GM19455 (cell line): ENCODE data around the gene GARIN3.
"Not testable (repeated sequence)": the region's sequence is repeated elsewhere in the genome, so short reads cannot be mapped to it uniquely, and the experiment has no call there.

Experiments used
- ATAC-seq: cut with Tn5 transposase; IDR thresholded peaks from one replicate; pipeline ENCODE4 v1.9.1; 2021; ENCODE audit not compliant: unreplicated experiment

The GARIN3 gene

DNA sequence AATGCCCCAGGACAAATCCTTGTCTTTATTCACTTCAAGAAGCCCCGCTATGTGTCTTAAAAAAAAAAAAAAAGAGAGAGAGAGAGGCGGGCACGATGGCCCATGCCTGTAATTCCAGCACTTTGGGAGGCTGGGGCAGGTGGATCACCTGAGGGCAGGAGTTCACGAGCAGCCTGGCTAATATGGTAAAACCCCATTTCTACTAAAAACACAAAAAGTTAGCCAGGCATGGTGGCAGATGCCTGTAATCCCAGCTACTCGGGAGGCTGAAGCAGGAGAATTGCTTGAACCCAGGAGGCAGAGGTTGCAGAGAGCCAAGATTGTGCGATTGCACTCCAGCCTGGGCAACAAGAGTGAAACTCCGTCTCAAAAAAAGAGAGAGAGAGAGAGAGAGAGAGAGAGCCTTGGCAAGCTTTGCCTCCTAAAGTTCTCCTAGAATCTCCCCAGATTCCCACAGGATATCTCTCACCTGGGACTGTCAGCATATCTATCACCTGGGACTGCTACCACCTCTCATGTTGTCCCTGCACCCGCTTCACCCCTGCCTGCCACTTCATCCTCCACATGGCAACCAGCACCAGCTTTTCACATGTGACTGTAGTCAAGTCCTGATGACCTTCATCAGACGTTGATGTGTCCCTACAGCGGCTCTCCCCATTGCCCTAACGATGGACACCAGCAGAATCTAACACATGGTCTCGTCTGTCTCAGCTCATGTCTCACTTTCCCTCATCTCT is 20.4 kb upstream of the GARIN3 start:
- no peak for ATAC-seq

DNA sequence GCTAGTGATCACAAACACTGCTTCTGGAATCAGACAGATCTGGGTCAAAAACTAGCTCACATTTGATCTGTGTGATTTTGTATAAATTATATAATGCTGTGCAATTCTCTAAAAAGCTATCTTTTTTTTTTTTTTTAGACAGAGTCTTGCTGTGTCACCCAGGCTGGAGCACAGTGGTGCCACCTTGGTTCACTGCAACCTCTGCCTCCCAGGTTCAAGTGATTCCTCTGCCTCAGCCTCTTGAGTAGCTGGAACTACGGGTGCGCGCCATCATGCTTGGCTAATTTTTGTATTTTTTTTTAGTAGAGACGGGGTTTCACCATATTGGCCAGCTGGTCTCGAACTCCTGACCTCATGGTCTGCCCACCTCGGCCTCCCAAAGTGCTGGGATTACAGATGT is 19.1 kb upstream of the GARIN3 start:
- not testable (repeated sequence) for ATAC-seq

- ATAC-seq: no peak
These were observed 18.1 kb upstream of the GARIN3 start for GRCh38 chr5:157184117-157184670.

GRCh38 chr5:157182143-157182757 is 16.2 kb upstream of the GARIN3 start:
- no peak for ATAC-seq

- ATAC-seq: no peak
These were observed 14.6 kb upstream of the GARIN3 start, which contains the start of gene ITK for GRCh38 chr5:157180374-157181264. Gene ITK (plus strand): TSS chr5:157180840. CDS start chr5:157180978, 138 bp downstream.

DNA sequence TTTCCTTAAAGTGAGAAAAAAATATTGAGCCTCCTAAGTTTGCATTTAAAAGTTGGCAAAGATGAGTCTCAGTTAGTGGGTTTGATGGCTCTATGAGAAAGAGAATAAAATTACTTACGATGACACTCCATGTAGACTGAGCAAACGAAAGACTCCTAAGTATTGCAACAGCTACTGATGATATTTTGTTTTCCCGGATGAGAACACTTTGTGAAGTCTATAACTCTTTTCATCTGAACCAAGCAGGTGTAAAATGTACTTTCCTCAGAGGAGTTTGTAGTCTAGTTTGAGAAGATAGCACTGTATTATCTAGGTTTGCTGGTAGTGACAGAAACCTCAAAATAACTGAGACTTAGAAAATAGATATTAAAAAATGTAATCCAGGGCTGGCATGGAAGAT is 12.9 kb upstream of the GARIN3 start:
- no peak for ATAC-seq

DNA sequence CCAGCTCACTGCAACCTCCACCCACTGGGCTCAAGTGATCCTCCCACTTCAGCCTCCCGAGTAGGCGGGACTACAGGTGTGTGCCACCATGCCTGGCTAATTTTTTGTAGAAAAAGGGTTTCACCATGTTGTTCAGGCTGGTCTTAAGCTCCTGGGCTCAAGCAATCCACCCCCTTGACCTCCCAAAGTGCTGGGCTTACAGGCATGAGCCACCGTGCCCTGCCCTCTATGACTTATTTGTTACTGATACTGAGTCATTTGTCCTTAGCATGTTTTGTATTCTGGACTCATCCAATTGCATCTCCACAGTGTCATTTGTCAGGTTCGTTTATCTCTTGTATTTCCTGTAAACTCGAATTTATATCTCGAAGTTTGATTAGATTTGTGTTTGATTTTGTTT is 11.9 kb upstream of the GARIN3 start:
- no peak for ATAC-seq

DNA sequence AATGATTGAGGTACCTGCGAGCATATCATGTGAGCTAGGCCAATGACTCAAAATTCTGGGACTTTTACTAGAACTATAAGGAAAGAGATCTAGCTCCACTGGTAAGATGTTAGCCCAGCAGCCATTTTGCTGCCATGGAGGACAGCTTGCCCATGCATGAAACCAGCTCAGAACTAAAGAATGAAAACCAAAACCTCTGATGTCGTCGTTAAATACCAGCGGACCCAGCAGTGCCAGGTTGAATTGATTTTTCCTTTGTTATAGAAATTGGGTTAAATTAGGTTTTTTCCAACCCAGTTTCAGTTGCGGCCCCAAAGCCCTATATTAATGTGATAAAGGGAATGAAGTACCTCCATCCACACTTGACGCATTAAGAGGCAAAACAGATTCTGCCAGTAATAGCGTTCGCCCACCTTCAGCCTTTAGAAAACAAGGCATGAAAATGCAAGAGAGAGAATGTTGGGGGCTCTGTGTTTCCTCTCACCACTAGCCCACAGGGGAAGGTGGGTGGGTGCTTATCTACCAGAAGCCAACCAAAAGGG is 9.1 kb upstream of the GARIN3 start:
- ATAC-seq: no peak

DNA sequence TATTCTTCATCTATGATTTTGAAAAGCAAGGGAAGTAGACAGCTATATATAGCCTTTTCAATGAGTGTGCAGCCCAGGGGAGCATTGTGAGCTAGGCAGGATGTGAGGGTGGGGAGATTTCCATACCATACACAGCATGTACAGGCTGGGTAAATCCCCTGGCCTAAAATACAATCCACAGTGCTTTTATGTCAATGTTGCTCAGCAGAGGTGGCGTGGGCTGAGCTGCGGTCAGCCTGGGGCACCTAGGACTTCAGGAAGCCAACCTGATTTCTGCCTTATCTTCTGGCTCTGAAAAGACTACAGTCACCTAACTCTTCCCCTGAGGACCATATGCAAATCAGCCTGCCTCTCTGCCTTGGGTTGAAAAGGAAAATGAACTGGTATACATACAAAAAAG is 6.3 kb upstream of the GARIN3 start:
- peak; percentile 95 for ATAC-seq

GRCh38 chr5:157168286-157168685 is 2.2 kb upstream of the GARIN3 start:
- ATAC-seq: no peak

DNA sequence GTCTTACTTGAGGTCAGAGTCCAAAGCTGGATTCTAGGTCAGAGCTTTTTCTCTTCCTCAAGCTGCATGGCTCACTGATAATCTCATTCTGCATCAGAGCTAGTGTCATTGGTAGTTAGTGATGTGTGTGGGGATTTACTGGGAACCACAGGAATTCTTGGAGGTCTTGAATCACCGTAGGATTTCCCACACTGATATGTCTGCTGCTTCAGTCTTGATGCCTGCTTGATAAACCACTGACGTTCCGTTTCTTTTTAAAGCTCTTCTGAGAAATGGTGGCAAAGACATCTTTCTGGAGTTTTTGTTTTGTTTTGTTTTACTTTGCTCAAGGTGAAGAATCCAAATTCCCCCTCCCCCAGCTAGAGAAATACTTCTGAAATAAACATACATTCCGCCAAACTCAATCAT is 1.2 kb upstream of the GARIN3 start:
- no peak for ATAC-seq

DNA sequence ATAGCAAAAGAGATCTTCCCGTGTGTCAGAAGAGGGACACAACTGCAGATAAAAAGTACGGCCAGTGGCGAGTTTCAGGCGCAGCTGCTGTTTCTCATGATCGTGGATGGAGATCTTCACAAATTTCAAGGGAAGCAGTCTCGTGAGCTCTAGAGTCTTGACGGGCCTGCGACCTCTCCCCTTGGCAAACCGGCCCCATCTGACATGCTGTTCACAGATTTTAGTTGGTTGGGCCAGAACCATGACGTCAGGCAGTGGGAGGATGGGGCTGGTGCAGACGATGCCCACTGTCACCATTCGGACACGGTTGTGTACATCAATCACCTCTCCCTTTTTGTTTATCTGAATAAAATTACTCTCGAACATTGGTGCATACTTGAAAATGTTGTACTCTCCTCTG is 396 bp downstream of the GARIN3 start:
- ATAC-seq: no peak

DNA sequence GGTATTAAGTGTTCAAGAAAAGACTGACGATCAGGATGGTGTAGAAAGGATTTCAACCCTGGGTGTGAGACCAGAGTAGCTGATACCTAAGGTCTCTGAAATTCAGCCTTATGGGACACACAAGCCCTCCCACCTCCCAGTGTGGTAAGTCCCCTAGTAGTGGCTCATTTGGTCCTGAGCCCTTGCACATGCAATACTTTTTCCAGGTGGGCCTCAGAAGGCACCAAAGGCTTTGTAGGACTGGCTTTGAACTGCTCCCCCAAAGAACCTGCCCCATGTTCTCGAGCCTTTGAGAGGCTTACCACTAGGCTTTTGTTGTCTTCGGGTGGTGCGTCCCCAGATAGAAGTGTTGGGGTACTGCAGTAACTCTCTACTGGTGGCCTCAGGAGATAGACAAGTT is 803 bp downstream of the GARIN3 start:
- no peak for ATAC-seq

- no peak for ATAC-seq
These were observed 1.5 kb downstream of the GARIN3 start for GRCh38 chr5:157164521-157164920.

DNA sequence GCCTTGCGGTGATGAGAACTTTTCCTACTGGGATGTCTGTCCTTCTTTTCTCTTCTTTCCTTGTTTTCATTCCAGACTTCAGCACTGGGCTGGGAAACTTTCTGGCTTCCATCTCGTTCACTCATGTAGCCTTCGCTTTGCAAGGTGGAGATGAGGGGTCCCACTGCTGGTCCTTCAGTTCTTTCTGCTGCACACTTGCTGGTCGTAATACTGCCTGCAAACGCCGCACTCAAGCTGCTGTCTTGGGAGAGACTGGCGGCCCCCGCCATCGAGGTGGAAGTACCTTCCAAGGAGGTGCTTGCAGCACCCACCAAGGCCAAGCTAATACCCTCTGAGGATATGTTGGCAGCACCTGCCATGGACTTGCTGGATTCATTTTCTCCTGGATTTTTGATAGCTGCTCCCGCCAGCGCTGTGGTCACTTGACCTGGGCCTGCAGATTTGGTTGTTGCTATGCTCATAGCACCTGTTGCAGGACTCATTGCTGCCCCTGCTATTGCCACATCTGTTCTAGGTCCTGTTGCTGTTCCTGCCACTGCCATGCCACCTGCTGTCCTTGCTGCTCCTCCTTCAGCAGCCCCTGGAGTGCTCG is 3.0 kb downstream of the GARIN3 start:
- no peak for ATAC-seq

DNA sequence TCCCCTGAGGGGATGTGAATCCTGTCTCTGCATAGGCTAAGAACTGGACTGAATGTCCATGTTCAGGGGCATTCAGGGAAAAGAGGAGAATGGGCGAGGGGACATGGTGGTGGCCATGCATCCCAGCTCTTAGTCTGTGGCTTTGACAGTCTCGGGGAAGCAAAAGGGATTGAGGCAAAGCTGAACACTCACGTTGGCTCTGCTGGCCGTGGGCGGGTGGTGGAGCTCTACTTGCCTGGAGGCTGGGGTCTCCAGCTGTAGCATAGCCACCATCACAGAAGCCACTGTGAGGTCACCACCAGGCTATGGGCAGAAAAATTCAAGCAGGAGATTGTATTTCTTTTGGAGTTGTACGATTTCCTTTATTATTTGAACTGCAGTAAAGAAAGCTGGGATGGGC is 4.1 kb downstream of the GARIN3 start:
- no peak for ATAC-seq

- no peak for ATAC-seq
These were observed 6.1 kb downstream of the GARIN3 start for GRCh38 chr5:157160001-157160400.

DNA sequence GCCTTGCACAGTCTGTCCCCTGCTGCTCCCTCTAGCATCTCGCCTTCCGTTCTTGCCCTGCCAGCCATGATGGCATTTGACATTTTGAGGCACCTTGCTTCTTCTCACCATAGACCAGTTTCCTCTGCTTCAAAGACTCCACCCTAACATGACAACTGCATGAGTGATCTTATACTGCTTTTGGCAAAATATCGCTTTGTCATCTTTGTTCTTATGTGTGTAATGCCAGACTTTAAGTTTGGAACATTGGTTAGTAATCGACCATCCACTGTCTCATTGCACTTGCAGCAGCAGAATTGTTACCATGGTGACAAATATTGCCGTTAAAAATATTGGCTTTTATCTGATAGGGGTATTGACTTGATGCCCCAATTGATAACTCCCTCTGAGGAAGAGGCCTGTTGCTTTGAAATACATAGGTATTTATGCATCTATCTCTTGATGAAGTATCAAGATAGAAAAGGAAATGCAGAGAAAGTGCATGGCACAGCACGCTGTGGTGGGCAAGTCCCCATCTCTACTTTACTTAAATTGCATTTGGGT is 6.8 kb downstream of the GARIN3 start:
- no peak for ATAC-seq

DNA sequence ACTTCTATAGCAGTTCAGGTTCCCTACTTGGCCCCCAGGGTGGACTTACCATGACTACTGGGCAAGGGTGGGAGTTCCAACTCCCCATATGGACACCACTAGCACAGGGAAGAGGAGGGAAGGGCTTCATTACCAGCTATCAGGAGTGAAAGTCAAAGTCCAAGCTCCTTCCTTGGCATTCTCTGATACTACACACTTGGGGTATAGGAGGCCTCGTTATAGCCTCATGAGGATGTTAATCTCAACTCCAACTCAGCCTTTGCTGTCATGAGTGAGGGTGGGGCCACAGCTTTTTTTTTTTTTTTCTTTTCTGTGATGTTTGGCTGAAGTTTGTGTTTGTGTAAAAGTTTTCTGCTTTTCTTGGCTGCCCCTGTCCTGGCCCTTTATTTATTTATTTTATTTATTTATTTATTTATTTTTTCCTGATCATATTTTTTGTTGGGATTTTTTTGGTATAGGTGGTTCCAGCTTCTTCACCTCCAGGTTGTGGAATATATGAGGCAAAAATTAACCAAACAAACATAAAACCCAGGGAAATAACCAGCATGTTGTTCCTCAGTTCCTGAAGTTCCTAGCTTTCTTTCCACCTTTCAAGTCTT is 8.7 kb downstream of the GARIN3 start:
- ATAC-seq: no peak

DNA sequence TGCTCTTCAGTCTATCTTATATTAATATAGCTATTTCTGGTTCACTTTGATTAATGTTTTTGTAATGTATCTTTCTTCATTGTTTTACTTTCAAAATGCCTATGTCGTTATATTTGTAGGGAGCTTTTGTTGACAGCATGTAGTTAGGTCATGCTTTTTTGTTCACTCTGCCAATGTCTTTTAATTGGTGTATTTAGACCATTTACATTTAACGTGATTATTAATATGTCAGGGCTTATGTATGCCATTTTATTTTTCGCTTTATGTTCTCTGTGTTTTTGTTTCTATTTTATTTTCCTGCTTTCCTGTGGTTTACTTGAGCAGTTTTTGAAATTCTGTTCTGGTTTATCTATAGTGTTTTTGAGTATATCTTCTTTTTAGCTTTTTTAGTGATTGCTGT is 10.8 kb downstream of the GARIN3 start:
- ATAC-seq: no peak
